CD4-positive, CD25-positive, alpha-beta regulatory T cell (primary cell): ENCODE data around the gene SPEG. TPM values are rescaled to one million over a fixed set of nuclear protein-coding genes. Genes with fewer than 3 reads are reported as not detected.

Experiments used
- ATAC-seq, 2 donors: fragments of 150-1000 bp; cut with Tn5 transposase; one replicate each; pipeline ENCODE4 v1.10.0; 2021; ENCODE audit warnings: low read depth in 2 of 2, moderate number of reproducible peaks in 2 of 2, moderate library complexity in 1 of 2
- DNase-seq, 3 donors: peaks; one replicate each; pipeline versions ENCODE4 v3.0.0 to v3.0.0-alpha.2; 2012 to 2022; ENCODE audit warnings: mixed read lengths in 1 of 3
- H3K27ac ChIP-seq: one replicate; pipeline ENCODE4 v1.7.0; 2013; ENCODE audit warnings: mild to moderate bottlenecking, low read length; ENCODE audit not compliant: insufficient read depth, poor library complexity, severe bottlenecking
- H3K27me3 ChIP-seq: one replicate; pipeline ENCODE4 v1.7.0; 2013; ENCODE audit warnings: low read length; ENCODE audit not compliant: control insufficient read depth, insufficient read depth
- H3K36me3 ChIP-seq: one replicate; pipeline ENCODE4 v1.7.0; 2013; ENCODE audit warnings: mild to moderate bottlenecking, low read length, moderate library complexity; ENCODE audit not compliant: control insufficient read depth, insufficient read depth
- H3K4me1 ChIP-seq: 2 replicates; pipeline ENCODE4 v1.7.0; 2013; ENCODE audit warnings: mild to moderate bottlenecking, low read length; ENCODE audit not compliant: insufficient read depth, control insufficient read depth, poor library complexity, severe bottlenecking
- H3K4me3 ChIP-seq: one replicate; pipeline ENCODE4 v1.7.0; 2013; ENCODE audit warnings: low read depth, mild to moderate bottlenecking, low read length, moderate library complexity
- H3K9me3 ChIP-seq, 2 experiments: 1 replicate in 1 of 2; 2 replicates in 1 of 2; pipeline ENCODE4 v1.7.0; 2013; ENCODE audit warnings: low read length in 2 of 2, mild to moderate bottlenecking in 1 of 2, moderate library complexity in 1 of 2; ENCODE audit not compliant: control insufficient read depth in 2 of 2
- H3K27ac Mint-ChIP-seq, 3 donors: one replicate each; pipeline ENCODE4 v1.8.0; 2020 to 2022; ENCODE audit warnings: mild to moderate bottlenecking in 3 of 3, mixed read lengths in 3 of 3, moderate library complexity in 2 of 3
- H3K27me3 Mint-ChIP-seq: one replicate; pipeline ENCODE4 v1.8.0; 2022; ENCODE audit warnings: mild to moderate bottlenecking, mixed read lengths
- H3K36me3 Mint-ChIP-seq: one replicate; pipeline ENCODE4 v1.8.0; 2020; ENCODE audit warnings: mixed read lengths
- H3K4me1 Mint-ChIP-seq, 4 donors: one replicate each; pipeline ENCODE4 v1.8.0; 2020 to 2022; ENCODE audit warnings: mixed read lengths in 4 of 4, mild to moderate bottlenecking in 1 of 4
- H3K4me3 Mint-ChIP-seq, 4 donors: one replicate each; pipeline ENCODE4 v1.8.0; 2020 to 2022; ENCODE audit warnings: mild to moderate bottlenecking in 4 of 4, mixed read lengths in 4 of 4, moderate library complexity in 3 of 4
- H3K9me3 Mint-ChIP-seq, 7 donors: one replicate each; pipeline ENCODE4 v1.8.0; 2020 to 2022; ENCODE audit warnings: mixed read lengths in 7 of 7, mild to moderate bottlenecking in 3 of 7, moderate library complexity in 2 of 7
- polyA plus RNA-seq, 4 donors: library from polyadenylated mRNA; unstranded; fragments of 300-500 nt; fragmentation: Illumina TruSeq; gene quantifications; one replicate each; pipeline ENCODE4 v1.2.3, GENCODE V29; 2021
- total RNA-seq: library from RNA; stranded (reverse); gene quantifications from one replicate; pipeline ENCODE4 v1.2.3, GENCODE V29; 2022

The SPEG gene
- total and polyA plus RNA-seq, 5 donors from 2014 or later, result 0.20 to 4.1 TPM; not detected in 3

DNA sequence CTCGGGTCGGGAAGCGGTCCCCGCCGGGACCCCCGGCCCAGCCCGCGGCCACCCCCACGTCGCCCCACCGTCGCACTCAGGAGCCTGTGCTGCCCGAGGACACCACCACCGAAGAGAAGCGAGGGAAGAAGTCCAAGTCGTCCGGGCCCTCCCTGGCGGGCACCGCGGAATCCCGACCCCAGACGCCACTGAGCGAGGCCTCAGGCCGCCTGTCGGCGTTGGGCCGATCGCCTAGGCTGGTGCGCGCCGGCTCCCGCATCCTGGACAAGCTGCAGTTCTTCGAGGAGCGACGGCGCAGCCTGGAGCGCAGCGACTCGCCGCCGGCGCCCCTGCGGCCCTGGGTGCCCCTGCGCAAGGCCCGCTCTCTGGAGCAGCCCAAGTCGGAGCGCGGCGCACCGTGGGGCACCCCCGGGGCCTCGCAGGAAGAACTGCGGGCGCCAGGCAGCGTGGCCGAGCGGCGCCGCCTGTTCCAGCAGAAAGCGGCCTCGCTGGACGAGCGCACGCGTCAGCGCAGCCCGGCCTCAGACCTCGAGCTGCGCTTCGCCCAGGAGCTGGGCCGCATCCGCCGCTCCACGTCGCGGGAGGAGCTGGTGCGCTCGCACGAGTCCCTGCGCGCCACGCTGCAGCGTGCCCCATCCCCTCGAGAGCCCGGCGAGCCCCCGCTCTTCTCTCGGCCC is 13.6 kb downstream of the SPEG start:
- Histone ChIP-seq H3K27me3 (no peaks in the 10 kb centered on the region), H3K4me3 (no peak overlapping the region), H3K27ac (no peak overlapping the region), H3K4me1 (peaks cover 4% of the 10 kb centered on the region), H3K36me3 (no peaks in the 10 kb centered on the region), H3K9me3 (no peaks in the 10 kb centered on the region)
- Mint-ChIP-seq H3K27me3 (peaks cover 53% of the 10 kb centered on the region), H3K27ac (no peak overlapping the region), H3K9me3 (peaks cover 0 to 2% (median 0%) of the 10 kb centered on the region in 7 donors), H3K36me3 (no peaks in the 10 kb centered on the region), H3K4me3 (no peak overlapping the region), H3K4me1 (peaks cover 0 to 5% (median 0%) of the 10 kb centered on the region in 4 donors)
- ATAC-seq (no peak), DNase-seq (no peak)

DNA sequence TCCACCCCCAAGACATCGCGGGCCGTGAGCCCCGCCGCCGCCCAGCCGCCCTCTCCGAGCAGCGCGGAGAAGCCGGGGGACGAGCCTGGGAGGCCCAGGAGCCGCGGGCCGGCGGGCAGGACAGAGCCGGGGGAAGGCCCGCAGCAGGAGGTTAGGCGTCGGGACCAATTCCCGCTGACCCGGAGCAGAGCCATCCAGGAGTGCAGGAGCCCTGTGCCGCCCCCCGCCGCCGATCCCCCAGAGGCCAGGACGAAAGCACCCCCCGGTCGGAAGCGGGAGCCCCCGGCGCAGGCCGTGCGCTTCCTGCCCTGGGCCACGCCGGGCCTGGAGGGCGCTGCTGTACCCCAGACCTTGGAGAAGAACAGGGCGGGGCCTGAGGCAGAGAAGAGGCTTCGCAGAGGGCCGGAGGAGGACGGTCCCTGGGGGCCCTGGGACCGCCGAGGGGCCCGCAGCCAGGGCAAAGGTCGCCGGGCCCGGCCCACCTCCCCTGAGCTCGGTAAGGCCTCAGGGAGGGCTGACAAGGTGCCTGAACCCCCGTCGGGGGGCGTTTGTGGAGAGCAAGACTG is 14.2 kb downstream of the SPEG start:
- DNase-seq (no peak), ATAC-seq (no peak)
- Histone ChIP-seq H3K27ac (no peak overlapping the region), H3K4me1 (peaks cover 4% of the 10 kb centered on the region), H3K4me3 (no peak overlapping the region), H3K36me3 (no peaks in the 10 kb centered on the region), H3K27me3 (no peaks in the 10 kb centered on the region), H3K9me3 (no peaks in the 10 kb centered on the region)
- peaks cover 0 to 5% (median 0%) of the 10 kb centered on the region in 4 donors for H3K4me1 Mint-ChIP-seq
- H3K27ac Mint-ChIP-seq, result no peak overlapping the region
- H3K9me3 Mint-ChIP-seq, result peaks cover 0 to 2% (median 0%) of the 10 kb centered on the region in 7 donors
- H3K27me3 Mint-ChIP-seq, result peaks cover 52% of the 10 kb centered on the region
- no peak overlapping the region for H3K4me3 Mint-ChIP-seq
- no peaks in the 10 kb centered on the region for H3K36me3 Mint-ChIP-seq

DNA sequence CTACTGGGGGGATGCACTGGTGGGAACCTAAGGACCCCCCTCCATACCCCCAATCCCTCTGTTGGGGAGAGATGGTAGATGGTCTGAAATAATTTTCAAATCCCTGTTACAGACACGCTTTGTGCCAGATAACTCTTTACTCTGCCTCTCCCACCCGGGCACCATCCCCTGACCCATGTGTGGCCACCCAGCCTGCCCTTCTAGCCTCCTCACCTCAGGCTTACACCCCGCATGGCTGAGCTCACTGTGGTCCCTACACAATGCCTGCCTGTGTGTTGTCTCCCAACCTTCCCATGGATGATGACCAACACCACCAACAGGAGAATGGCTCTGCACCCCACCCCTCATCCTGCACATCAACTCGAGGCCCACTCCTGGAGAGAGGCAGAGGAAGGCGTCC is 15.0 kb downstream of the SPEG start:
- Histone ChIP-seq H3K27ac (no peak overlapping the region), H3K4me1 (peaks cover 4% of the 10 kb centered on the region), H3K36me3 (no peaks in the 10 kb centered on the region), H3K4me3 (no peak overlapping the region), H3K9me3 (no peaks in the 10 kb centered on the region), H3K27me3 (no peaks in the 10 kb centered on the region)
- Mint-ChIP-seq H3K4me1 (peaks cover 0 to 5% (median 0%) of the 10 kb centered on the region in 4 donors), H3K27ac (no peak overlapping the region), H3K27me3 (peaks cover 45% of the 10 kb centered on the region), H3K36me3 (no peaks in the 10 kb centered on the region), H3K9me3 (peaks cover 0 to 2% (median 0%) of the 10 kb centered on the region in 7 donors), H3K4me3 (peak overlapping the region in 1 of 4 donors; percentile 62)
- no peak for ATAC-seq
- DNase-seq, result no peak

DNA sequence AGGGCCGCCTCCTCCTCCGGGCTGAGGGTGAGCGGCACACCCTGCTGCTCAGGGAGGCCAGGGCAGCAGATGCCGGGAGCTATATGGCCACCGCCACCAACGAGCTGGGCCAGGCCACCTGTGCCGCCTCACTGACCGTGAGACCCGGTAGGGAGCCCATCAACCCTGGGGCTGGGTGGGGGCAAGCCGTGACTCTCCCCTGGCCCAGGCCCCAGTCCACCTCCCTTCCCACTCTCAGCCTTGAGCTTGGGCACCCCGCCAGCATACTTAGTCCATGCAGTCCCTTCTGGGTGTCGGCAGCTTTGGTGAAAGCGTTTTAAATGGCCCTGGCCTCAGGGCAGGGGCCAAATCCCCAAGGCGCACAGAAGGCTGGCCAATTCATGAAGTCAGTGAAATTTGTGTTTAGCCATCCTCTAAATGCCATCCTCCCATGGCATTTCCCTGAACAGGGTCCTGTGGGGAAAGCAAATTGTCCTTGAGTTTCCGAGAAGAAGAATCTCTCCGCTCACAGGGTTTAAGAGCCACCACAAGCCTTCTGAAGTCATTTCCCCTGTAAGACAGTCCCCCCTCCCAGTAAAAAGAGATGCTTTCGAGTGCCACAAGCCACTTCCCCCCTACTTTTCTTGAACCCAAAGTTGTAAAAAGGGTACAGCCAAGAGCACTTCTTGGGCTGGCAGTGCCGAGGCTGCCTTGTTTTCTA is 17.2 kb downstream of the SPEG start:
- Mint-ChIP-seq H3K27ac (no peak overlapping the region), H3K4me3 (no peak overlapping the region), H3K4me1 (peaks cover 0 to 3% (median 0%) of the 10 kb centered on the region in 4 donors), H3K36me3 (no peaks in the 10 kb centered on the region), H3K27me3 (peaks cover 31% of the 10 kb centered on the region), H3K9me3 (peaks cover 0 to 2% (median 0%) of the 10 kb centered on the region in 7 donors)
- Histone ChIP-seq H3K4me1 (peaks cover 4% of the 10 kb centered on the region), H3K9me3 (no peaks in the 10 kb centered on the region), H3K4me3 (no peak overlapping the region), H3K27me3 (no peaks in the 10 kb centered on the region), H3K27ac (no peak overlapping the region), H3K36me3 (no peaks in the 10 kb centered on the region)
- ATAC-seq (no peak), DNase-seq (no peak)

DNA sequence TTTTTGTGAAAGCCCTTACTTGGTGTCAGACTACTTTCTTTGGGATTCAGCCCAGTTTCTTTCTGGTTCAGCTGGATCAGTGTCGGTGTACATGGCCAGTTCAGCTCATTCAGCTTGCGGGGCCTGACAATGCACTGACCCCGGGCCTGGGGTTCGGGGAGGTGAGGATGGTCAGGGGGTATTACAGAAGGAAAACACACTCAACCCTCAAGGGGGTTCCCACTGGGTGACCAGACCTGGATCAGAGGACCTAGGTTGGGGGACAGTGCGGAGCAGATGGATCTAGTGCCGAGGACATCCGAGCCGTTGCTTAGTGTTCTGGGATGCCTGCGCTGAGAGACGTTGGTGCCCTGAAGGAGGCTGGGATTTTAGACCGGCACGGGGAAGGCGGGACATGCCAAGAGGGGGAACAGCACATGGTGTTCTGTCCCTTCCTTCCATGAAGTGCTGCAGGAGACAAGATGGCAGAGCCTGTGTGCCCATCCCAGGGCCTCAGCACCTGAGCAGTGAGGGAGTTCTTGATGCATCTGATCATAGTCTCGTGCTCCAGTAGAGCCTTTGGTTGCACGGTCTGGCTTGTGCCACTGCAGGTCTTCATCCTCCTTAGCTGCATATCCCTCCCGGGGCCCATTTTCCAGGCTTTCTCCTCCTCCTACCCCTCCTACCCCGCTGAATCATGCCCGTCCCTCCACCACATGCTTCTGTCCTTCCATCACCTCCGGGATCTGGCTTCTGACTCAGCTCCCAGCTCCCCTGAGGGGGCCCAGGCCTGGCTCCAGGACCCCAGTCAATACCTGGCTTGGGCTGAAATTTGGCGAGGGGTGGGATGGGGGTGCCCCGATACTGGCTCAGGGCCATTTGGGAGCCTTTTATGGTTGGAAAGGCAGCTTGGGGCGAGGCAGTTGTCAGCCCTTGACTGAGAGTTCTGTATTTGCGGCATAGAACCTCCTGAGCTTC is 18.0 kb downstream of the SPEG start:
- Mint-ChIP-seq H3K27ac (no peak overlapping the region), H3K9me3 (peaks cover 0 to 2% (median 0%) of the 10 kb centered on the region in 7 donors), H3K36me3 (no peaks in the 10 kb centered on the region), H3K27me3 (peaks cover 27% of the 10 kb centered on the region), H3K4me1 (peaks cover 0 to 4% (median 0%) of the 10 kb centered on the region in 4 donors), H3K4me3 (no peak overlapping the region)
- H3K36me3 ChIP-seq, result no peaks in the 10 kb centered on the region
- H3K27me3 ChIP-seq, result no peaks in the 10 kb centered on the region
- no peak overlapping the region for H3K4me3 ChIP-seq
- peaks cover 4% of the 10 kb centered on the region for H3K4me1 ChIP-seq
- no peaks in the 10 kb centered on the region for H3K9me3 ChIP-seq
- no peak overlapping the region for H3K27ac ChIP-seq
- no peak for DNase-seq
- no peak for ATAC-seq

DNA sequence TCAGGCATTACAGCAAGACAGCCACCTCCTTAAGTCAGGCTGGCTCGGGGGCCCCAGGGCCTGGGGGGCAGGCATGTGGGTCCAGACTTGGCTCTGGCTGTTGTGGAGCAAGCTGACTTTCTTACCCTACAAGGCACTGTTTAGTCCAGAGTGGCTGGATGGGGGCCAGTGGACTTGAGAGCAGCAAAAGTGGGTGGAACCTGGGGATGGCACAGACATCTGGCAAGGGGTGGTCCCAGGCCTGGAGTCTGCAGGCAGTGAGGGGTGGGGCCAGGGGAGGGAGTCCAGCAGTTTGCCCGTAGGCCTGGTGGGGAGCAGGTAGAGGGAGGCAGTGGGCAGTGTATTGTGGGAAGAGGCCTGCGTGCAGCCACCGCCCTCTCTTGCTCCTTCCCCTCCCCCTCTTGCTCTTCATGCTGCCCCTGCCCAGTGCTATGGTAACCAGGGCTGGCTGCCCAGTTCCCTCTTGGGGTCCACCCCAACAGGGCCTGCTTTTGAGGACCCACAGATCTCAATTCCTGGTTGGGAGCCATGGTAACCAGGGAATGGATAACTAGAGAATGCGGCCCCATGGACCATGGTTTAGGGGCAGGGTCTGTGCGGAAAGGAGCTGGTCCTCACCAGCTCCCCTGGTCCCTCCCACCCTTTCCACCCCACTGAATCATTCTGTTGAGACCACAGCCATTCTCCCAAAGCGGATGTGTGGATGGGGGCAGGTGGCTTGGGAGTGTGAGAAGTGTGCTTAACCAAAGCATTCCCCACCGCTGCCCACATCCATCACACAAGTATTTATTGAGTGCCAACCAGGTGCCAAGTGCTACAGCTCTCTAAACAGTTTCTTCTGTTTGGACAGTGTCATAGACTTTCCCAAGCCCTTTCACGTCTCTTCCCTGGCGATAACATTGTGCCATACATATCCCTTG is 19.3 kb downstream of the SPEG start:
- no peak overlapping the region for H3K27ac ChIP-seq
- Mint-ChIP-seq H3K27ac (no peak overlapping the region), H3K36me3 (no peaks in the 10 kb centered on the region), H3K4me1 (peaks cover 0 to 9% (median 0%) of the 10 kb centered on the region in 4 donors), H3K4me3 (no peak overlapping the region), H3K27me3 (peaks cover 27% of the 10 kb centered on the region), H3K9me3 (peaks cover 0 to 2% (median 0%) of the 10 kb centered on the region in 7 donors)
- no peak overlapping the region for H3K4me3 ChIP-seq
- ATAC-seq, result no peak
- no peak for DNase-seq
- no peaks in the 10 kb centered on the region for H3K9me3 ChIP-seq
- H3K27me3 ChIP-seq, result no peaks in the 10 kb centered on the region
- H3K36me3 ChIP-seq, result no peaks in the 10 kb centered on the region
- H3K4me1 ChIP-seq, result no peaks in the 10 kb centered on the region
